Trophoblast cell (in vitro differentiated cells and primary cell): ENCODE results near the gene INHA.

Experiments used
- DNase-seq, 2 donors: peaks; one replicate each; pipeline ENCODE4 v3.0.0-alpha.2; 2016
- H2AFZ ChIP-seq: 2 replicates; pipeline ENCODE4 v1.6.1; 2013; ENCODE audit warnings: low read length, moderate library complexity, mild to moderate bottlenecking; ENCODE audit not compliant: insufficient read depth, poor library complexity
- H2AK5ac ChIP-seq: 2 replicates; pipeline ENCODE4 v1.6.1; 2013; ENCODE audit warnings: mild to moderate bottlenecking, low read length
- H2BK120ac ChIP-seq: 2 replicates; pipeline ENCODE4 v1.6.1; 2013; ENCODE audit warnings: low read length, mild to moderate bottlenecking, moderate library complexity; ENCODE audit not compliant: insufficient read depth, poor library complexity
- H2BK12ac ChIP-seq: 2 replicates; pipeline ENCODE4 v1.6.1; 2013; ENCODE audit warnings: mild to moderate bottlenecking, low read length, moderate library complexity
- H2BK5ac ChIP-seq: 2 replicates; pipeline ENCODE4 v1.6.1; 2013; ENCODE audit warnings: low read length, low read depth, moderate library complexity, mild to moderate bottlenecking; ENCODE audit not compliant: poor library complexity
- H3K14ac ChIP-seq: 2 replicates; pipeline ENCODE4 v1.6.1; 2013; ENCODE audit warnings: mild to moderate bottlenecking, low read length
- H3K18ac ChIP-seq: 2 replicates; pipeline ENCODE4 v1.6.1; 2013; ENCODE audit warnings: mild to moderate bottlenecking, low read length
- H3K23ac ChIP-seq: 2 replicates; pipeline ENCODE4 v1.6.1; 2013; ENCODE audit warnings: low read length
- H3K27ac ChIP-seq: 2 replicates; pipeline ENCODE4 v1.5.1; 2013; ENCODE audit warnings: low read depth, mild to moderate bottlenecking, inconsistent platforms, low read length, moderate library complexity
- H3K27me3 ChIP-seq: 2 replicates; pipeline ENCODE4 v1.6.1; 2013; ENCODE audit warnings: inconsistent platforms, mild to moderate bottlenecking, low read length, moderate library complexity; ENCODE audit not compliant: insufficient read depth
- H3K36me3 ChIP-seq, 2 experiments: 1 replicate in 1 of 2; 2 replicates in 1 of 2; pipeline ENCODE4 v1.6.1; 2013; ENCODE audit warnings: low read length in 2 of 2, mild to moderate bottlenecking in 2 of 2, moderate library complexity in 1 of 2; ENCODE audit not compliant: insufficient read depth in 2 of 2, control insufficient read depth in 1 of 2
- H3K4ac ChIP-seq: 2 replicates; pipeline ENCODE4 v1.6.1; 2013; ENCODE audit warnings: low read depth, mild to moderate bottlenecking, low read length, moderate library complexity
- H3K4me1 ChIP-seq, 2 experiments: 1 replicate in 1 of 2; 2 replicates in 1 of 2; pipeline ENCODE4 v1.6.1; 2013; ENCODE audit warnings: low read length in 2 of 2, mild to moderate bottlenecking in 2 of 2, moderate library complexity in 1 of 2; ENCODE audit not compliant: insufficient read depth in 2 of 2, control insufficient read depth in 1 of 2
- H3K4me2 ChIP-seq: 2 replicates; pipeline ENCODE4 v1.6.1; 2013; ENCODE audit warnings: inconsistent platforms, mild to moderate bottlenecking, low read length, moderate library complexity
- H3K4me3 ChIP-seq: 2 replicates; pipeline ENCODE4 v1.5.1; 2013; ENCODE audit warnings: mild to moderate bottlenecking, low read depth, low read length, inconsistent platforms
- H3K79me1 ChIP-seq: one replicate; pipeline ENCODE4 v1.6.1; 2013; ENCODE audit warnings: low read length
- H3K79me2 ChIP-seq: 2 replicates; pipeline ENCODE4 v1.6.1; 2013; ENCODE audit warnings: low read length, mild to moderate bottlenecking; ENCODE audit not compliant: control insufficient read depth, insufficient read depth, poor library complexity
- H3K9ac ChIP-seq: 2 replicates; pipeline ENCODE4 v1.6.1; 2013; ENCODE audit warnings: mild to moderate bottlenecking, low read length
- H3K9me3 ChIP-seq: 2 replicates; pipeline ENCODE4 v1.6.1; 2013; ENCODE audit warnings: low read depth, mild to moderate bottlenecking, control low read depth, inconsistent platforms, low read length; ENCODE audit not compliant: insufficient read depth
- H4K12ac ChIP-seq: 2 replicates; pipeline ENCODE4 v1.6.1; 2013; ENCODE audit warnings: low read depth, mild to moderate bottlenecking, low read length, moderate library complexity
- H4K8ac ChIP-seq: 2 replicates; pipeline ENCODE4 v1.6.1; 2013; ENCODE audit warnings: low read depth, mild to moderate bottlenecking, low read length, moderate library complexity
- H4K91ac ChIP-seq: one replicate; pipeline ENCODE4 v1.6.1; 2013; ENCODE audit warnings: low read depth, mild to moderate bottlenecking, low read length, moderate library complexity
- WGBS: extraction: QIAGEN DNeasy Blood & Tissue Kit; methylation state at CpG from one replicate; pipeline ENCODE4 v1.1.7; 2013; ENCODE audit warnings: missing lambda C conversion rate; ENCODE audit not compliant: insufficient read length, insufficient coverage; ENCODE audit errors: extremely low coverage; 5-methylcytosine and 5-hydroxymethylcytosine counted together

INHA gene

GRCh38 chr2:219608399-219608964, 36.4 kb downstream of the INHA start:
- Histone ChIP-seq H3K14ac (no peak overlapping the region), H3K4ac (no peak overlapping the region), H4K8ac (no peak overlapping the region), H4K91ac (no peak overlapping the region), H2BK120ac (no peak overlapping the region), H3K4me3 (no peak overlapping the region), H3K36me3 (peaks cover 36 to 46% of the 10 kb centered on the region in 2 experiments), H2BK12ac (no peak overlapping the region), H3K9ac (no peak overlapping the region), H3K4me2 (no peak overlapping the region), H3K4me1 (no peaks in the 10 kb centered on the region), H3K27ac (no peak overlapping the region), H3K27me3 (no peaks in the 10 kb centered on the region), H3K23ac (no peak overlapping the region), H3K79me1 (no peaks in the 10 kb centered on the region), H4K12ac (no peak overlapping the region), H2BK5ac (no peak overlapping the region), H3K18ac (no peak overlapping the region), H3K9me3 (no peaks in the 10 kb centered on the region), H2AFZ (no peak overlapping the region), H3K79me2 (no peaks in the 10 kb centered on the region), H2AK5ac (no peak overlapping the region)
- no peak for DNase-seq
- no CpG with 5 or more reads among the region's 15 CpGs for WGBS

GRCh38 chr2:219609149-219609750, 37.1 kb downstream of the INHA start:
- Histone ChIP-seq H3K9me3 (no peaks in the 10 kb centered on the region), H3K9ac (no peak overlapping the region), H3K4me1 (no peaks in the 10 kb centered on the region), H2BK12ac (no peak overlapping the region), H2AFZ (no peak overlapping the region), H3K4me2 (no peak overlapping the region), H2AK5ac (no peak overlapping the region), H3K79me2 (no peaks in the 10 kb centered on the region), H3K36me3 (peaks cover 39 to 44% of the 10 kb centered on the region in 2 experiments), H3K14ac (no peak overlapping the region), H3K4me3 (no peak overlapping the region), H3K27ac (no peak overlapping the region), H3K79me1 (no peaks in the 10 kb centered on the region), H3K18ac (no peak overlapping the region), H4K12ac (no peak overlapping the region), H3K27me3 (no peaks in the 10 kb centered on the region), H2BK120ac (no peak overlapping the region), H4K8ac (no peak overlapping the region), H2BK5ac (no peak overlapping the region), H4K91ac (no peak overlapping the region), H3K23ac (no peak overlapping the region), H3K4ac (no peak overlapping the region)
- DNase-seq, result no peak
- no CpG with 5 or more reads among the region's 13 CpGs for WGBS

GRCh38 chr2:219611306-219611705, 39.2 kb downstream of the INHA start:
- no peak overlapping the region for H2AFZ ChIP-seq
- no peaks in the 10 kb centered on the region for H3K79me2 ChIP-seq
- no peak overlapping the region for H3K14ac ChIP-seq
- no peak overlapping the region for H2AK5ac ChIP-seq
- no peaks in the 10 kb centered on the region for H3K27me3 ChIP-seq
- no peak overlapping the region for H3K4me3 ChIP-seq
- H4K8ac ChIP-seq, result no peak overlapping the region
- no peak overlapping the region for H4K12ac ChIP-seq
- H3K4ac ChIP-seq, result no peak overlapping the region
- H3K36me3 ChIP-seq, result peaks cover 41 to 47% of the 10 kb centered on the region in 2 experiments
- no peak overlapping the region for H3K4me2 ChIP-seq
- DNase-seq, result no peak
- H3K79me1 ChIP-seq, result no peaks in the 10 kb centered on the region
- no peak overlapping the region for H3K18ac ChIP-seq
- H4K91ac ChIP-seq, result no peak overlapping the region
- no peaks in the 10 kb centered on the region for H3K4me1 ChIP-seq
- no peak overlapping the region for H2BK12ac ChIP-seq
- no peak overlapping the region for H2BK5ac ChIP-seq
- peaks cover under 1% of the 10 kb centered on the region for H3K9me3 ChIP-seq
- no CpG with 5 or more reads among the region's 9 CpGs for WGBS
- H3K23ac ChIP-seq, result no peak overlapping the region
- H3K27ac ChIP-seq, result no peak overlapping the region
- no peak overlapping the region for H3K9ac ChIP-seq
- no peak overlapping the region for H2BK120ac ChIP-seq

- no peak overlapping the region for H2BK120ac ChIP-seq
- DNase-seq, result no peak
- H3K4me3 ChIP-seq, result no peak overlapping the region
- no peak overlapping the region for H3K23ac ChIP-seq
- no peaks in the 10 kb centered on the region for H3K4me1 ChIP-seq
- no peaks in the 10 kb centered on the region for H3K79me1 ChIP-seq
- H2AK5ac ChIP-seq, result no peak overlapping the region
- no peak overlapping the region for H4K91ac ChIP-seq
- no peak overlapping the region for H3K18ac ChIP-seq
- H3K9ac ChIP-seq, result peak overlapping the region; percentile 39
- peaks cover 34 to 43% of the 10 kb centered on the region in 2 experiments for H3K36me3 ChIP-seq
- no peaks in the 10 kb centered on the region for H3K79me2 ChIP-seq
- H4K12ac ChIP-seq, result no peak overlapping the region
- no peak overlapping the region for H4K8ac ChIP-seq
- H3K9me3 ChIP-seq, result peaks cover 4% of the 10 kb centered on the region
- H3K27me3 ChIP-seq, result no peaks in the 10 kb centered on the region
- H3K4ac ChIP-seq, result no peak overlapping the region
- no peak overlapping the region for H2AFZ ChIP-seq
- H3K27ac ChIP-seq, result no peak overlapping the region
- no peak overlapping the region for H3K14ac ChIP-seq
- no peak overlapping the region for H2BK5ac ChIP-seq
- WGBS, result no CpG with 5 or more reads among the region's 12 CpGs
- no peak overlapping the region for H3K4me2 ChIP-seq
- no peak overlapping the region for H2BK12ac ChIP-seq
Observed at GRCh38 chr2:219611866-219612576, 39.9 kb downstream of the INHA start.
